Peyer's patch (tissue), 4 donors: ENCODE results near the gene PRR19. TPM values are rescaled to one million over a fixed set of nuclear protein-coding genes. Genes with fewer than 3 reads are reported as not detected.

ENCODE experiments used
- DNase-seq, 3 donors: peaks; one replicate each; pipeline ENCODE4 v3.0.0-alpha.2; 2017 to 2019
- H3K27ac ChIP-seq, 4 donors: fragments of 200-600 bp; sonication (generic); one replicate each; pipeline ENCODE4 v1.5.1; 2016 to 2019
- H3K27me3 ChIP-seq, 2 donors: fragments of 200-600 bp; sonication (generic); one replicate each; pipeline ENCODE4 v1.5.1; 2019
- H3K36me3 ChIP-seq, 3 donors: fragments of 200-600 bp; sonication (generic); one replicate each; pipeline ENCODE4 v1.5.1; 2016 to 2019
- H3K4me1 ChIP-seq, 4 donors: fragments of 200-600 bp; sonication (generic); one replicate each; pipeline ENCODE4 v1.5.1; 2016 to 2019
- H3K4me3 ChIP-seq, 4 donors: fragments of 200-600 bp; sonication (generic); 1 replicate in 3 of 4; 2 replicates in 1 of 4; pipeline ENCODE4 v1.5.1; 2016 to 2019; ENCODE audit warnings: mild to moderate bottlenecking in 1 of 4
- H3K9me3 ChIP-seq, 4 donors: fragments of 200-600 bp; sonication (generic); one replicate each; pipeline ENCODE4 v1.5.1; 2016 to 2019; ENCODE audit warnings: mild to moderate bottlenecking in 1 of 4
- POLR2A ChIP-seq, 2 donors: fragments of 450-650 bp; IDR thresholded peaks; one replicate each; pipeline ENCODE4 v1.5.1; 2017; ENCODE audit warnings: antibody characterized with exemption in 2 of 2, mild to moderate bottlenecking in 2 of 2, moderate library complexity in 2 of 2
- total RNA-seq, 4 donors: library from RNA; depleted of rRNA; stranded (reverse); fragments of >200 nt; gene quantifications; one replicate each; pipeline ENCODE4 v1.1.0, GENCODE V29; 2016
- TF ChIP-seq, protein P1 (sequence below), 6 experiments: fragments of 450-650 bp in 4 of 6; fragments of 200-600 bp in 2 of 6; sonication (generic) in 1 of 6; IDR thresholded peaks; one replicate each; pipeline ENCODE4 v1.5.1; 2017 to 2019; ENCODE audit warnings: antibody characterized with exemption in 6 of 6, mild to moderate bottlenecking in 3 of 6, moderate library complexity in 1 of 6

PRR19 gene
- total RNA-seq, 4 donors from 2014 or later, result 1.1 TPM; not detected in 2

DNA sequence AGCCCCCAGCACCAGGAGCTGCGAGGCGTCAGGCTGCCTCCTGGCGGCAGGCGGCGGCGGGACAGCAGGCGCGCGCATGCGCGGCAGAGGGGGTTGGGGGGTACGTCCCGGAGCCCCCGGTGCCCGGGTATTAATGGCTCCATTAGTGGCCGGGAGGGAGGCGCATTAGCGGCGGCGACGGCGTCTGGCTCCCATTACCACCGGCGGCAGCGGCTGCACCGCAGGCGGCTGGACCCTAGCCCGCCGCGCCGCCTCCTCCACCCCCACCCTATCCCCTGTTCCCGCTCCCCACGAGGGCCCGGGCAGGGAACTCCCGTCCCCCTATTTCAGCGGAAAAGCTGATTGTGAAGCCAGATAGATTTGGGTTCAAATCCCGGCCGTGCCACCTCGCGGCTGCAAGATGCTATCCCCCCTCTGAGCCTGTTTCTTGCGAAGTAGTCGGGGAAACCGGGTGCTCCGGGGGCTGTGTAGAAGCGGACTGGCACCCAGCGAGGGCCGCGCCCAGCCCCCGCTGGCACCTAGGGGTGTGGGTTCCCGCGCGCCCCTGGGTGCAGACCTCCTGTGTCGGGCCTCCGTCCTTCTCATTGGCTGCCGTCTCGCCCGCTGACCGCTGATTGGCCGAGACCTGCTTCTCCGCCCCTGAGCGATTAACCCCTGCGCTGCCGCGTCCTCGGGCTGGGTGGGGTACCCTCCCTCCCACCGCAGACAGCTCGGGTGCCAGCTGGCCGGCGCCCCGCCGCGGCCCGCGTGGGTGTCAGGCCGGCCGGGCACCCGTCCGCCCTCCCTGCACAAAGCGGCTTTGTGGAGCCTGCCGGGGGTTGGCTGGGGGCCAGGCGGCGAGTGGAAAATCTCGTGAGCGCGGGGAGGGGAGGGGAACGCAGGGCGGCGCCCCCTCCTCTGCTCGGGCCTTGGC lies 21.8 kb upstream of the PRR19 start:
- DNase-seq, result peak; percentile 89 to 95 (median 91)
- peaks cover 15 to 68% (median 37%) of the 10 kb centered on the region in 4 donors for H3K4me1 ChIP-seq
- peaks cover 0 to 2% (median 0%) of the 10 kb centered on the region in 3 donors for H3K36me3 ChIP-seq
- H3K9me3 ChIP-seq, result no peaks in the 10 kb centered on the region
- H3K27me3 ChIP-seq, result no peaks in the 10 kb centered on the region
- peak overlapping the region; percentile 89 to 99 (median 96) for H3K27ac ChIP-seq
- no peak for TF ChIP-seq POLR2A (IDR thresholded peaks at IDR 0.05)
- TF ChIP-seq, protein P1, sequence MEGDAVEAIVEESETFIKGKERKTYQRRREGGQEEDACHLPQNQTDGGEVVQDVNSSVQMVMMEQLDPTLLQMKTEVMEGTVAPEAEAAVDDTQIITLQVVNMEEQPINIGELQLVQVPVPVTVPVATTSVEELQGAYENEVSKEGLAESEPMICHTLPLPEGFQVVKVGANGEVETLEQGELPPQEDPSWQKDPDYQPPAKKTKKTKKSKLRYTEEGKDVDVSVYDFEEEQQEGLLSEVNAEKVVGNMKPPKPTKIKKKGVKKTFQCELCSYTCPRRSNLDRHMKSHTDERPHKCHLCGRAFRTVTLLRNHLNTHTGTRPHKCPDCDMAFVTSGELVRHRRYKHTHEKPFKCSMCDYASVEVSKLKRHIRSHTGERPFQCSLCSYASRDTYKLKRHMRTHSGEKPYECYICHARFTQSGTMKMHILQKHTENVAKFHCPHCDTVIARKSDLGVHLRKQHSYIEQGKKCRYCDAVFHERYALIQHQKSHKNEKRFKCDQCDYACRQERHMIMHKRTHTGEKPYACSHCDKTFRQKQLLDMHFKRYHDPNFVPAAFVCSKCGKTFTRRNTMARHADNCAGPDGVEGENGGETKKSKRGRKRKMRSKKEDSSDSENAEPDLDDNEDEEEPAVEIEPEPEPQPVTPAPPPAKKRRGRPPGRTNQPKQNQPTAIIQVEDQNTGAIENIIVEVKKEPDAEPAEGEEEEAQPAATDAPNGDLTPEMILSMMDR (IDR thresholded peaks at IDR 0.05), result peak; percentile 90 to 97 (median 92)
- peak overlapping the region; percentile 64 to 89 (median 83) for H3K4me3 ChIP-seq

DNA sequence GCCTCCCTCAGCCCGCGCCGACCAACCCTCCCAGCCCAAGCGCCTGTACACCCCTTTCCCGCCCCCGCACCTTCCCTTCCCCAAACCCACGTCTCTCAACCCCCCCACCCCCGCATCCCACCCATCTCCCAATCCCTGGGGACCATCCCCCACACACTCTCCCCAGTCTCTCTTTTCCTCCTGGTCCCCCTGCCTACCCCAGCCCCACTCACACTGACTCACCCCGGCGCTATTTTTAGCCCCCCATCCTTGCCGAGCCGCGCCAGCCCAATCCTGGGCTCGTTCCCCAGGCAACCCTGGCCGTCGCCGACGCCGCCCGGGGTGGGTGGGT lies 21.2 kb upstream of the PRR19 start:
- TF ChIP-seq, protein P1 (IDR thresholded peaks at IDR 0.05), result no peak
- TF ChIP-seq POLR2A (IDR thresholded peaks at IDR 0.05), result no peak
- H3K9me3 ChIP-seq, result no peaks in the 10 kb centered on the region
- H3K36me3 ChIP-seq, result no peaks in the 10 kb centered on the region
- peaks cover 15 to 71% (median 42%) of the 10 kb centered on the region in 4 donors for H3K4me1 ChIP-seq
- DNase-seq, result peak in 1 of 3 donors; percentile 52
- H3K27ac ChIP-seq, result peak overlapping the region; percentile 89 to 99 (median 96)
- no peaks in the 10 kb centered on the region for H3K27me3 ChIP-seq
- H3K4me3 ChIP-seq, result peak overlapping the region; percentile 64 to 89 (median 83)

DNA sequence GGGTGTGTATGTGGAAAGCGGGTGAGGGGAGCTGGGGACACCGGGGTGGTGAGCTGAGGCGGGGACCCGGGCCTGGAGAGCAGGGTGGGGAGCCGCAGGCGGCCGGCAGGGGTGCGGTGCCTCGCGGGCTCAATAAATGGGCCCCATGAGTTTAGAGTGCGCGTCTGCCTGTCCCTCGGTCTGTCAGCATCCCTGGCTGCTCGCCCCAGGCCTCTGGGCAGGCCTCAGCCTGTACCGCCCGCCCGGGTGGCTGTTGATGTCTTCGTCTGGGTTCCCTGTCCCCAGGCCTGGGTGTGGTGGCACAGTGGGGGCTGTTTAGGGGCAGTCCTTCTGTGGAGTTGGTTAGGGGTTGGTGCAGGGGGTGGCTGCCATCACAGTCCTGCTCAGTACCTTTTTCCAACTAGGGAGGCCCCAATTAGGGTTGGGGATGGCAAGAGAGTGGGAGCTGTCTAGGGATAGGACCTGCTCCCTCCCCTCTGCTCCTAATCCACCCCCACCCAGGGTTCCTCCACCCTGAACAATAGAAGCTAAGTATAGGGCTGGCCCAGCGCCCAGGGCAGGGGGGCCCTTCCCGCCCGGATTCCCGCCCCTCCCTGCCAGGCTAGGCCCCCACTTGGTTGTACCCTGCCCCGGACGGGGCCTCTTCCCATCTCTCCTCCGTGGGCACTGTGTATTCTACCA lies 20.6 kb upstream of the PRR19 start:
- Histone ChIP-seq H3K9me3 (no peaks in the 10 kb centered on the region), H3K4me3 (peak overlapping the region; percentile 64 to 89 (median 83)), H3K27me3 (no peaks in the 10 kb centered on the region), H3K4me1 (peaks cover 15 to 76% (median 46%) of the 10 kb centered on the region in 4 donors), H3K36me3 (no peaks in the 10 kb centered on the region), H3K27ac (peak overlapping the region; percentile 89 to 99 (median 96))
- no peak for TF ChIP-seq POLR2A (IDR thresholded peaks at IDR 0.05)
- TF ChIP-seq, protein P1 (IDR thresholded peaks at IDR 0.05), result peak in 1 of 6 experiments; percentile 18
- peak in 1 of 3 donors; percentile 64 for DNase-seq

DNA sequence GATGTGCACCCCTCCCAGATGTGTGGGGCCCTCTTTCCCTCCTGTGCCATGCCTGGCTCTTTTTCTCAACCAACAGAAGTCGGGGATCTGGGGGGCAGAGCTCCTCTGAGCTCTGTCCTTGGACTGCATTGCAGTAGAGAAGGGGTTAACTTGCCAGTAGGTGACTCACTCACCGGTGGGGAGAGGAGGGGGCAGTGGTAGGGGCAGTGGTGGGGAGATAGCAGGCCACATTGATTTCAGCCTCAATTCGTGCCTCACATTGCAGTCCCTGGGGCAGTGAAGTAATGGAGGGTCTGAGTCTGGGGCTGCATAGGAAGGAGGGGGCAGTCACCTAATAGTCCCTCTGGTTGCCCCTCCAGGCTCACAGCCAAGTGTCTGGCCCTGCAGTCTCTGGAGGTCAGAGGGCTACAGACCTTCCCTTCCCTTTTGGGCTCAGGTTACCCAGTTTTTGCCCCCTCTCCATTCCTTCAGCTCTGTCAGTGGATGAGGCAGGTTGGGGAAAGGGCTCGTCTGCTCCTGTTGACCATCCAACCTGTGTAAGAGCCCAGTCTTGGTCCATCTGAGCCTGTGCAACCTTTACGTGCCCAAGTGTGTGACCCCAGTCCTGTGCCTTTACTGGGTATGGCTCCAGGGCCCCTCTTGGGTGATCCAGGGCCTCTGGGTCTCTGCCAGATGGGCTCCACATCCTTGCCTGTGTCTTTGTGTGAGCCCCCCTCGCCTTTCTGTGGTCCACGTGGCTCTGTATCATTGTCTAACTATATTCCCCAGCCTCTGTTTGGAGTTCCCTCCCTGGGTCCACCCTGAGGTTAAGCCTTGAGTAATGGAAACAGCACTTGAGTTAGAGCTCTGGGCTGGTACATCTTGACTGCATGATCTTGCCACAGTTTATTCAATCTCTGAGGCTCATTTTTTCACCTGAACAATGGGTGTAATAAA lies 19.8 kb upstream of the PRR19 start:
- TF ChIP-seq POLR2A (IDR thresholded peaks at IDR 0.05), result no peak
- TF ChIP-seq, protein P1 (IDR thresholded peaks at IDR 0.05), result no peak
- no peak overlapping the region for H3K4me3 ChIP-seq
- peaks cover 0 to 6% (median 0%) of the 10 kb centered on the region in 3 donors for H3K36me3 ChIP-seq
- peak overlapping the region; percentile 89 to 99 (median 96) for H3K27ac ChIP-seq
- no peak for DNase-seq
- no peaks in the 10 kb centered on the region for H3K9me3 ChIP-seq
- H3K4me1 ChIP-seq, result peaks cover 15 to 83% (median 49%) of the 10 kb centered on the region in 4 donors
- no peaks in the 10 kb centered on the region for H3K27me3 ChIP-seq

DNA sequence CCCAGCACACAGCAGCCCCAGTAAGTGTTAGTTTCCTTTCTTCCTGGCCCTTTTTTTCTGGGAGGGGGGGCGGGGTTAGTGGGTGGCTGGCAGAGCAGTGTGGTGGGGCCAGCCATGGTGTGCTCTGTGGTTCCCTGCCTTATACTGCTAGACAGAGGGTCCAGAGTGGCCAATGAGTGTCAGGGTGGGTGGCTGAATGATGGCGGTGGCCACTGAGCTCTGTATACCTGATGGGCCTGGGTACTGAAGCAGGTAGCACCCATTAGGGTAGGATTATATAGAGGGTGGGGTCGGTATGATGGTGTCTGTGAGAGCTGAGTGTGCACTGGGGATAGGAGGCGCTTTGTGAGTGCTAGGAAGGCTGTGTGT lies 19.1 kb upstream of the PRR19 start:
- no peak for DNase-seq
- Histone ChIP-seq H3K9me3 (no peaks in the 10 kb centered on the region), H3K4me3 (peak overlapping the region in 2 of 4 donors; percentile 83 to 89), H3K27me3 (no peaks in the 10 kb centered on the region), H3K4me1 (peaks cover 15 to 76% (median 49%) of the 10 kb centered on the region in 4 donors), H3K36me3 (peaks cover 0 to 13% (median 0%) of the 10 kb centered on the region in 3 donors), H3K27ac (peak overlapping the region; percentile 89 to 99 (median 96))
- TF ChIP-seq, protein P1 (IDR thresholded peaks at IDR 0.05), result no peak
- TF ChIP-seq POLR2A (IDR thresholded peaks at IDR 0.05), result no peak
